H9 (cell line): ENCODE measurements around the gene METTL25B. TPM values are rescaled to one million over a fixed set of nuclear protein-coding genes. Genes with fewer than 3 reads are reported as not detected.

Source experiments
- DNase-seq: peaks from one replicate; pipeline ENCODE4 v3.0.0-alpha.2; 2017
- H2AFZ ChIP-seq: one replicate; pipeline ENCODE4 v1.6.1; 2013; ENCODE audit warnings: mild to moderate bottlenecking, low read length, control low read depth, moderate library complexity
- H2AK5ac ChIP-seq: 2 replicates; pipeline ENCODE4 v1.6.1; 2013; ENCODE audit warnings: low read length, control low read depth, mixed read lengths; ENCODE audit not compliant: insufficient read length
- H2BK120ac ChIP-seq: one replicate; pipeline ENCODE4 v1.6.1; 2013; ENCODE audit warnings: low read depth, mild to moderate bottlenecking, low read length, control low read depth, inconsistent platforms; ENCODE audit not compliant: poor library complexity, severe bottlenecking
- H2BK12ac ChIP-seq: 2 replicates; pipeline ENCODE4 v1.6.1; 2013; ENCODE audit warnings: low read length, control low read depth, mixed read lengths, low read depth; ENCODE audit not compliant: insufficient read length
- H2BK15ac ChIP-seq: 2 replicates; pipeline ENCODE4 v1.6.1; 2013; ENCODE audit warnings: low read depth, low read length, control low read depth
- H2BK20ac ChIP-seq: one replicate; pipeline ENCODE4 v1.6.1; 2013; ENCODE audit warnings: low read depth, mild to moderate bottlenecking, low read length, control low read depth, inconsistent platforms; ENCODE audit not compliant: poor library complexity, severe bottlenecking
- H2BK5ac ChIP-seq: 2 replicates; pipeline ENCODE4 v1.6.1; 2013; ENCODE audit warnings: low read length, control low read depth, mixed read lengths; ENCODE audit not compliant: insufficient read length
- H3K14ac ChIP-seq: 2 replicates; pipeline ENCODE4 v1.6.1; 2013; ENCODE audit warnings: low read length, control low read depth; ENCODE audit not compliant: insufficient read depth
- H3K18ac ChIP-seq: 2 replicates; pipeline ENCODE4 v1.6.1; 2013; ENCODE audit warnings: low read depth, mild to moderate bottlenecking, mixed read lengths, low read length, control low read depth; ENCODE audit not compliant: insufficient read length
- H3K23ac ChIP-seq: 2 replicates; pipeline ENCODE4 v1.6.1; 2013; ENCODE audit warnings: low read length, control low read depth, mixed read lengths, low read depth; ENCODE audit not compliant: insufficient read length
- H3K23me2 ChIP-seq: 2 replicates; pipeline ENCODE4 v1.6.1; 2013; ENCODE audit warnings: low read depth, mild to moderate bottlenecking, mixed read lengths, low read length, control low read depth; ENCODE audit not compliant: insufficient read length, poor library complexity, severe bottlenecking
- H3K27ac ChIP-seq: 2 replicates; pipeline ENCODE4 v1.5.1; 2013; ENCODE audit warnings: low read length, control low read depth, mixed read lengths, low read depth; ENCODE audit not compliant: insufficient read length
- H3K27me3 ChIP-seq: 2 replicates; pipeline ENCODE4 v1.6.1; 2013; ENCODE audit warnings: low read length, control low read depth, inconsistent platforms; ENCODE audit not compliant: insufficient read depth
- H3K4ac ChIP-seq: 2 replicates; pipeline ENCODE4 v1.6.1; 2013; ENCODE audit warnings: low read depth, mild to moderate bottlenecking, control low read depth, inconsistent platforms, low read length, moderate library complexity
- H3K4me1 ChIP-seq: 2 replicates; pipeline ENCODE4 v1.6.1; 2013; ENCODE audit warnings: low read length, control low read depth, inconsistent platforms; ENCODE audit not compliant: insufficient read depth
- H3K4me2 ChIP-seq: 2 replicates; pipeline ENCODE4 v1.6.1; 2013; ENCODE audit warnings: low read length, control low read depth, mixed read lengths; ENCODE audit not compliant: insufficient read length, insufficient read depth
- H3K56ac ChIP-seq: 2 replicates; pipeline ENCODE4 v1.6.1; 2013; ENCODE audit warnings: low read depth, mild to moderate bottlenecking, mixed read lengths, low read length, control low read depth; ENCODE audit not compliant: insufficient read length
- H3K79me1 ChIP-seq: 2 replicates; pipeline ENCODE4 v1.6.1; 2013; ENCODE audit warnings: low read depth, mild to moderate bottlenecking, moderate library complexity, low read length, control low read depth, inconsistent platforms; ENCODE audit not compliant: insufficient read depth, poor library complexity, severe bottlenecking
- H3K79me2 ChIP-seq: 2 replicates; pipeline ENCODE4 v1.6.1; 2013; ENCODE audit warnings: low read length, control low read depth, inconsistent platforms; ENCODE audit not compliant: insufficient read depth
- H3K9ac ChIP-seq: 2 replicates; pipeline ENCODE4 v1.6.1; 2013; ENCODE audit warnings: low read length, control low read depth, mixed read lengths; ENCODE audit not compliant: insufficient read length; ENCODE audit errors: extremely low read depth
- H3K9me3 ChIP-seq: one replicate; pipeline ENCODE4 v1.6.1; 2013; ENCODE audit warnings: low read depth, low read length, inconsistent platforms; ENCODE audit not compliant: control insufficient read depth
- H3T11ph ChIP-seq: one replicate; pipeline ENCODE4 v1.6.1; 2013; ENCODE audit warnings: mild to moderate bottlenecking, low read length, control low read depth, inconsistent platforms
- H4K20me1 ChIP-seq: one replicate; pipeline ENCODE4 v1.6.1; 2013; ENCODE audit not compliant: control insufficient read depth, insufficient read length, insufficient read depth
- H4K5ac ChIP-seq: 2 replicates; pipeline ENCODE4 v1.6.1; 2013; ENCODE audit warnings: low read depth, mild to moderate bottlenecking, mixed read lengths, low read length, control low read depth; ENCODE audit not compliant: insufficient read length
- H4K8ac ChIP-seq: replicated peaks from 2 replicates; pipeline ENCODE4 v1.6.1; 2013; ENCODE audit warnings: low read length, control low read depth, mixed read lengths, low read depth; ENCODE audit not compliant: insufficient read length
- H4K91ac ChIP-seq: 2 replicates; pipeline ENCODE4 v1.6.1; 2013; ENCODE audit warnings: low read depth, mild to moderate bottlenecking, moderate library complexity, mixed read lengths, low read length, control low read depth; ENCODE audit not compliant: insufficient read length
- H3K27ac Mint-ChIP-seq, 3 experiments: 2 replicates in 2 of 3; 3 replicates in 1 of 3; pipeline ENCODE4 v1.8.0; 2020 to 2021; ENCODE audit warnings: mixed read lengths in 3 of 3, mild to moderate bottlenecking in 1 of 3, moderate library complexity in 1 of 3
- H3K27me3 Mint-ChIP-seq: 2 replicates; pipeline ENCODE4 v1.8.0; 2021; ENCODE audit warnings: low read depth, mild to moderate bottlenecking, moderate library complexity, mixed read lengths
- H3K36me3 Mint-ChIP-seq, 3 experiments: 2 replicates in 2 of 3; 3 replicates in 1 of 3; pipeline ENCODE4 v1.8.0; 2020 to 2021; ENCODE audit warnings: low read depth in 3 of 3, mixed read lengths in 3 of 3; ENCODE audit not compliant: insufficient read depth in 1 of 3
- H3K4me1 Mint-ChIP-seq, 2 experiments: 2 replicates each; pipeline ENCODE4 v1.8.0; 2020; ENCODE audit warnings: mixed read lengths in 2 of 2
- H3K4me3 Mint-ChIP-seq, 2 experiments: 2 replicates in 1 of 2; 3 replicates in 1 of 2; pipeline ENCODE4 v1.8.0; 2020 to 2021; ENCODE audit warnings: mild to moderate bottlenecking in 2 of 2, mixed read lengths in 2 of 2, moderate library complexity in 1 of 2
- H3K9me3 Mint-ChIP-seq, 2 experiments: 2 replicates in 1 of 2; 3 replicates in 1 of 2; pipeline ENCODE4 v1.8.0; 2020; ENCODE audit warnings: mild to moderate bottlenecking in 2 of 2, mixed read lengths in 2 of 2, moderate library complexity in 1 of 2
- CTCF ChIP-seq: fragments of 200-600 bp; sonication (generic); conservative IDR thresholded peaks from 3 replicates; pipeline ENCODE4 v1.8.0; 2021; ENCODE audit warnings: antibody characterized with exemption, mild to moderate bottlenecking
- WGBS: extraction: QIAGEN DNeasy Blood & Tissue Kit; methylation state at CpG from one replicate; pipeline ENCODE4 v1.1.7; 2013; ENCODE audit warnings: missing lambda C conversion rate, low lambda C conversion rate, mixed read lengths; ENCODE audit not compliant: insufficient read length; ENCODE audit errors: extremely low coverage; 5-methylcytosine and 5-hydroxymethylcytosine counted together
- total RNA-seq: library from RNA; stranded (reverse); gene quantifications from 2 replicates; pipeline ENCODE4 v1.2.1, GENCODE V29; 2021

METTL25B gene
- total RNA-seq, 1 experiment from 2014 or later = 26.2 TPM

GRCh38 chr1:156733989-156734584, 5.8 kb downstream of the METTL25B start:
- no peak for TF ChIP-seq CTCF
- H3K4me1 ChIP-seq = no peaks in the 10 kb centered on the region
- H4K5ac ChIP-seq = no peak overlapping the region
- H3K23ac ChIP-seq = no peak overlapping the region
- no peak overlapping the region for H3K4me2 ChIP-seq
- H2BK5ac ChIP-seq = no peak overlapping the region
- H3K9me3 Mint-ChIP-seq = no peaks in the 10 kb centered on the region
- DNase-seq = no peak
- H3K79me1 ChIP-seq = no peaks in the 10 kb centered on the region
- no peaks in the 10 kb centered on the region for H3K27me3 Mint-ChIP-seq
- H3K18ac ChIP-seq = no peak overlapping the region
- H3K56ac ChIP-seq = no peak overlapping the region
- no peak overlapping the region for H4K91ac ChIP-seq
- H3K27me3 ChIP-seq = no peaks in the 10 kb centered on the region
- no peak overlapping the region for H3K27ac ChIP-seq
- H3K9ac ChIP-seq = no peak overlapping the region
- no peak overlapping the region for H3K14ac ChIP-seq
- H3K79me2 ChIP-seq = no peaks in the 10 kb centered on the region
- H2AFZ ChIP-seq = no peak overlapping the region
- peaks cover 4 to 21% (median 21%) of the 10 kb centered on the region in 3 experiments; a peak in 6 of 7 replicates for H3K36me3 Mint-ChIP-seq
- no peak overlapping the region for H3T11ph ChIP-seq
- H2BK12ac ChIP-seq = no peak overlapping the region
- H3K27ac Mint-ChIP-seq = no peak overlapping the region; a peak in 1 of 7 replicates
- no peak overlapping the region for H2AK5ac ChIP-seq
- no peak overlapping the region for H2BK120ac ChIP-seq
- H3K4me1 Mint-ChIP-seq = peaks cover 9 to 10% of the 10 kb centered on the region in 2 experiments
- H3K23me2 ChIP-seq = no peaks in the 10 kb centered on the region
- no peak overlapping the region for H3K4me3 Mint-ChIP-seq
- no CpG with 5 or more reads among the region's 20 CpGs for WGBS
- no peaks in the 10 kb centered on the region for H4K20me1 ChIP-seq
- H2BK20ac ChIP-seq = no peak overlapping the region
- H3K4ac ChIP-seq = no peak overlapping the region
- H2BK15ac ChIP-seq = no peak overlapping the region
- no peak overlapping the region for H4K8ac ChIP-seq
- no peaks in the 10 kb centered on the region for H3K9me3 ChIP-seq
